Stimulated activated CD4-positive, alpha-beta T cell treated with anti-CD3 and anti-CD28 coated beads, Interleukin-4, amount 100 ng/mL, for 48 hours (primary cell): ENCODE measurements around the gene NTMT1.
A peak's percentile ranks its signal among the peaks of the same experiment; 100 is the strongest.
"Not testable (repeated sequence)": the region's sequence is repeated elsewhere in the genome, so short reads cannot be mapped to it uniquely, and the experiment has no call there.

Experiments used
- DNase-seq, 2 donors: peaks; one replicate each; pipeline ENCODE4 v3.0.0-alpha.2; 2020; ENCODE audit warnings: low read depth in 2 of 2

The NTMT1 gene, protein sequence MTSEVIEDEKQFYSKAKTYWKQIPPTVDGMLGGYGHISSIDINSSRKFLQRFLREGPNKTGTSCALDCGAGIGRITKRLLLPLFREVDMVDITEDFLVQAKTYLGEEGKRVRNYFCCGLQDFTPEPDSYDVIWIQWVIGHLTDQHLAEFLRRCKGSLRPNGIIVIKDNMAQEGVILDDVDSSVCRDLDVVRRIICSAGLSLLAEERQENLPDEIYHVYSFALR

DNA sequence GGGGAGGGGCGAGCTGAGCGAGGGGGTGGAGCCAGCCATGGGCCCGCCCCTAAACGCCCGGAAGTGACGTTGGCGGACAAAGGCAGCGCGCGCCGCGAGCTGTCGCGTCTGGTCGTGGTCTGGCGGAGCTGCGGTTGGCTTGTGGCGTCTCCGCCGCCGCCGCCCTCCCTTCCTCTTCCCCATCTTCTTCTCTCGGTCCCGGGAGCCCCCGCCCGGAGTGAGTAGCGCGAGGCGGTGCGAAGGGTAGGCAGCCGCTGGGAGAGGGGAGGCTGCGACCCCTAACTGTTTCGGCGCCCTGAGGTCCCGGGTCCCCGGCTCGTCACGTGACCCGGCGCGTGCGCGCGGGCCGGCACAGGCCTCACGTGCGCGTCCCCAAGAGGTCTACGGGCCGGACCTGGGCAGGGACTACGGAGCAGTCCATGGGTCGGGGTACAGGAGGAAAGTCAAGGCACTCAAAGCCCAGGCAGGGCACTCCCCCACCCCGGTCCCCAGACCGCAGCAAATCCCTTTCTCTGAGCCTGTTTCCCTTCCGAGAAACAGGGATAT lies at the start of gene NTMT1:
Gene NTMT1 (plus strand): TSS at position 85 of the 546 bp plus-strand sequence. CDS start 6,541 bp downstream, outside the sequence.
- peak; percentile 79 to 92 for DNase-seq

DNA sequence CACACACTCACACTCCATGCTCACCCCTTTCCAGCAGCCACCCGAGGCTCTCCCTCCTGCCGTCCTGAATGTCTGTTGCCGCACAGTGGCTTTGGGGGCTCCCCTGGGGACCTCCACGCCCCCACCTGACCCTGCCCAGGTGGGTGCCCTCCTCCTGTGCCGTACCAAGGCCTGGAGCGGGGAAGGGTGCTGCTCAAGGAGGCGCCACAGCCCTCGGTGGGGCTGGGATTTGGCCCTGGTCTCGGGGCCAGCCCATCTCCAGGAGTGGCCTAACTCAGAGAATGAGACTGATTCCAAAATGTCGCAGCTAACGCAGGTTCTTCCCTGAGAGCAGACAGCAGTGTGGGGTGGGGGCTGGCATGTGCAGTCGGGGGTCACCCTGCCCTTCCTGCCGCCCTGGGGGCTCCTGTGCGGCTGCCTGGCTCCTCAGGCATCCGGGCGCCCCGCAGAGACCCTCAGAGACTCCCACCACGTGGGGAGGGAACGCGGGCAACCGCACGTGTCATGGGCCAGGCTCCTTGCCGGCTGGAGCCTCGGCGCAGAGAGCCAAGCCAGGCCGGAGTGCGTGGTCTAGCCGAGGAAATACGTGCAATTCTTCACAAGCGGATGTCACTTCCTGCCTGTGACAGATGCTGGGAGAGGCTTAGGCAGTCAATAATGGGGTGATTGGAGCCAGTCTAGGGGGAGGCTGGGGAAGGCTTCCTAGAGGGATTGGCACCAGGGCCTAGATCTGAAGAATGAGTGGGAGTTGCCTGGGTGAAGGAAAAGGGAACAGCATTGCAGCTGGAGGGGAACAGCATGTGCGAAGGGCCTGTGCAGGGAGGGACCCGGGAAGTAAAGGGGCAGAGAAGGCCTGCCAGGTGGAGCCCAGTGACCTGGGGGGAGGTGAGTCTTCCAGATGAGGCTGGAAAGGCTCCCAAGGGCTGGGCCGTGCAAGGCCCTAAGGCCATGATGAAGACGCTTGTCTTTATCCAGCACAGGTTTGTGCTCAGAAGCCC lies 49.1 kb upstream of the NTMT1 start:
- no peak for DNase-seq

DNA sequence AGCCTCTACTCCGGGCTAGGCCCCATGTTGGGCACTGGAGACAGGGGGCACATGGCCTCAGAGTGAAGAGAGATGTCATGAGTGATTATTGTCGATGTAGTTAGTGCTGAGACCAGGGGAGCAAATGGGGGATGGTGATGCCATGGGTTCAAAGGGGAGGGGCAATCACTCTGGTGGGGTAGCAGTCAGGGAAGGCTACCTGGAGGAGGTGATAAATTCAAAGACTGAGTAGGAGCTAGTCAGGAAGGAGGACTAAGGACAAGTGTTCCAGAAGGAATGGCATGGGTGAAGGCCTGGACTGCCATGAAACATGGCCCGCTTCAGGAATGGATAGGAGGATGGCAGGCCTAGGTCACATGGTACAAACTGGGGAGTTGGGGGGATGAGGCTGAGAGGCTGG lies 46.7 kb upstream of the NTMT1 start:
- no peak for DNase-seq

DNA sequence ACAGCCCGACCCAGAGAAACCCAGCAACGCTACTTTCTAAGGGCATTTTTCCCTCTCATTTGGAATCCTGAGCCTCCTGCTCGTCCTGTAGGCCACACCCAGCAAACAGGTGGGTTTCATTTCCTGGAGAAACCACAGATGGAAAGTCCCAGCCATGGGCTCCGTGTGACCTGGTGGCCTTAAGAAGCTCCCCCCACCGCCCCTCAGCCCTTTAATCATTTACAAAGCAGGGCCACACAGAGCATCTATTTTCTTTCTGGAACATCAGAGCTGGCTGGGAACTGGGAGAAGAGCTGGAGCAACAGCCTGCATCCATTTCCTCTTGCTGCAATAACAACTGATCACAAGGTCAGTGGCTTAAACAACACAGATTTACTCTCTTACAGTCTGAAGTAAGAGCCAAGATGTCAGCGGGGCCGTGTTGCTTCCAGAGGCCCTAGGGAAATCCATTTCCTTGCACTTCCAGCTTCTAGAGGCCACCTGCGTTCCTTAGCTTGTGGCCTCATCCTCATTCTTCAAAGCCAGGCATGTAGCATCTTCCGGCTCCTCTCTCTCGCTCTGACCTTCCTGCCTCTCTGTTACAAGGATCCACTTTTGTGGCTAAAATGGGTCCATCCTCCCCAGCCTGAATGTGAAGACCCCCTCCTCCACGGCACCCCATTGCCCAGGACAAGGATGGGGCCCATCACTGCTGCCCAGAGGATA lies 45.6 kb upstream of the NTMT1 start:
- DNase-seq = no peak

DNA sequence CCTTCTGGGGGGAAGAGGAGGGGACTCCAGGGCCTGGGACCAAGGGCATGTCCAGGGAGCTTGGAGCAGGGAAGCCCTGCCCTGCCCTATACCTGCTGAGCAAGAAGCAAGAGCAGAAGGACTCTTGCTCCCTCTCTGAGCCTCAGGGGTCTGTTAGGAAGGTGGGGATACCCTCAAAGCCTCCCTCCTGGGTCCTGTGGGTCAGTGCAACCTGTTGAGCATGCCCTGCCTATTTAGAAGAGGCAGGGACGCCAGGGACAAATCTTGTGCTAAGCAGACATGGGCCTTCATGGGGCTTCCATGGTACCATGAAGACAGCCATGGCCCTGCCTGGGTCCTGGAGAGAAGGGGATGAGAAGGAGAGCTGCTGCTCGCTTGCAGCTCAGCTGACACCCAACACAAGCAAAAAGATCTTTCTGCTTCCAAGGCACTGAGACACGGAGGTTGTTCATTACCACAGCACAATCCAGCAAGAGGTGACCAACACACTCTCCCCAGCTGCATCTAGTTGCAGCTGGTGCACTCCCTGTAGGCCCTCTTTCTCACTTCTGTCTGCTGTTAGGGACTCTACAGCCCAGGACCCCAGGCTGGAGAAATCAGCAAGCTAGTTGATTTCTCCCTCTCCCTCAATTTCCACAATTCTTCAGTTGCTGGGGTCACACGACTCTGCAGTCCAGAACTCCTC lies 44.3 kb upstream of the NTMT1 start:
- no peak for DNase-seq

DNA sequence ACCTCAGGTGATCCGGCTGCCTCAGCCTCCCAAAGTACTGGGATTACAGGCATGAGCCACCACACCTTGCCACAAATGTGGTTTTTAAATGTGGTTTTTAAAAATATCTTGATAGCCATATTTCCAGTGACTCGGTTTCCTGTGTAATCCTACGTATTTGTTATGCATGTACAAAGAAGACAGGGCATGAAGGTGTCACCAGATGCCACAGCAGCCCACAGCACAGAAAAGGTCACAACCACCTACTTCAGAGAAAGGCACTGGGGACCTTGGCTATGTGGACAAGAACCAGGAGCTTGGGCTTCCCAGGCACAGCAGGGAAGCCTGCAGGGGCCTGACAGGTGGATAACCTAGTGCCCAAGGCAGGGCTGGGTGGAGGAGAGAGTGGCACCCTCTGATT lies 43.1 kb upstream of the NTMT1 start:
- no peak for DNase-seq

DNA sequence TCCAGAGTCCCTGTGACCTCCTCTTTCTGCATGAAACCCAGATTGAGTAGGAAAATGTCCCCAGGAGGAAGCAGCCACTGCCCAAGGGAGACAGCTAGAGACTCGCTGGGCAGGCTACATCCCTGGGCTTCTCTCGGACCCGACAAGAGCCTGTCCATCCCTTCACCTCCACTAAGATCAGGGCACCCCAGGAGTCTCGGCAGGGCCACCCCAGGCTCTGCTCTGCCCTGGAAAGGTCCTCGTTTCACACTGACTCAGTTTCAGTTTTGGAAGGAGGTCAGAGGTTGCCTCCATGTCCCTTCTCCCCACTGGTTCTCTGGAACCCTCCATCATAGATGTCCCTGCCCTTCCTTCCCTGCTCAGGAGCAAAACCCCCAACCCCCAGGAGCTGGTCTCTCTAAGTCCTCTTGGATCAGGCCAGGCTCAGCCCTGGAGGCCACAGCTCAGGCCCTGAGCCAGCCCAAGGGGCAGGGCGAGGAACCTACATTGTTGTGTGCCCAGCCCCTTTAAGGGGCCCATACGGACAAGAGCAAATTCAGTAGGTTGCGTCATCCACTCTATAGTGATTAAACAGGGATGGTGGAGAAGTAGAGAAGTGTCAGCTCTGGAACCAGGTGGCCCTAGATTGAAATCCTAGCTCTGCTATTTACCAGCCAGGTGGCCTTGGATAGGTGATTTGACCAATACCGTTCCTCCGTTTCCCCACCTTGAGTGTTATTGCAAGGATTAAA lies 42.5 kb upstream of the NTMT1 start:
- DNase-seq = no peak

DNA sequence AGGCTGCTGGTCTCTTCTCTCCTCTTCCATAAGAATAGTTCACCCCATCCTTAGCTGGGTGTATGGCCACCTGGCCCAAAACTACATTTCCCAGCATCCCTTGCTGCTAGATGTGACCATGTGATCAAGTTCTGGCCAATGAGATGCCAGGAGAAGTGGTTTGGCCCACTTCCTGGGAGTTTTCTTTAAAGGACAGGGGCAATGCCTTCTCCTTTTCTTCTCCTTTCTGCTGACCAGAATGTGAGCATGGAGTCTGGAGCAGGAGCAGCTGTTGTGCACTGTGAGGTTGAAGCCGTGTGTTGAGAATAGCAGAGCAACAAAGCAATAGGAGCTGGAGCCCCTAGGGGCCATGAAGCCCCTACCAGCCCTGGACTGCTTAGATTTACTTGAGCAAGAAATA lies 41.8 kb upstream of the NTMT1 start:
- peak; percentile 36 to 49 for DNase-seq

DNA sequence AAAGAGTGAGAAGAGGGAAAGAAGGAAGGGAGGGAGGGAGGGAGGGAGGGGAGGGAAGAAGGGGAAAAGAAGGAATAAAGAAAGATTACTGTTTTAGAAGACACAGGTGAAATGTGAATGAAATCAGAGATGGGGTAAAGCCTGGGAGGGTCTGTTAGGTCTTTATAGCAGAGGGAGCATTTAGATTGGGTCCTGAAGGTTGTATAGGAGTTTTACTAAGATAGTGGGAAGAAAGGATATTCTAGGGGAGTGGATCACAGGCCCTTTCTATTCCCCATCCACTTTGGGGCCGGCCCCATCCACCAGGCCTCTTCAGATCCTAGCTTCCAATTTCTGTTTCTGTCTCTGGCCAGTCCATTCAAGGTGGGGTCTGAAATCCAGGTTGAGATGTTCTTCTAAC lies 40.6 kb upstream of the NTMT1 start:
- DNase-seq = no peak

DNA sequence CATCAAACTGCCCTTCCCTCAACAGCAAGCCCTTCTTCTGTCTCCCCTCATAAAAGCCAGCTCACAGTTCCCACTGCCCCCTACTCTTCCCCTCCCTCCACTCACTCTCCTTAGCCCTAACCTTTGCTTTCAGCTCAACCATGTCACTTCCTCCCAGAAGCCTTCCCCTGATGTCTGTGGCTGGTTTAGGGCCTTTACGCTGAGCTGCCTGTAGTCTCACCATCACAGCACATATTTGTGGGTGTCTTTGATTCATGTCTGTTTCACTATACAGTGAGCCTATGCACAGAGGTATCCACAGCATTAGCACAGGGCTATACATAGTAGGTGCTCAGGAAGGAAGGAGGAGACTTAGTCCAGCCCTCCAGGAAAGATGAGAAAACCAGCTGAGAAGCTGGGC lies 39.7 kb upstream of the NTMT1 start:
- DNase-seq = no peak

DNA sequence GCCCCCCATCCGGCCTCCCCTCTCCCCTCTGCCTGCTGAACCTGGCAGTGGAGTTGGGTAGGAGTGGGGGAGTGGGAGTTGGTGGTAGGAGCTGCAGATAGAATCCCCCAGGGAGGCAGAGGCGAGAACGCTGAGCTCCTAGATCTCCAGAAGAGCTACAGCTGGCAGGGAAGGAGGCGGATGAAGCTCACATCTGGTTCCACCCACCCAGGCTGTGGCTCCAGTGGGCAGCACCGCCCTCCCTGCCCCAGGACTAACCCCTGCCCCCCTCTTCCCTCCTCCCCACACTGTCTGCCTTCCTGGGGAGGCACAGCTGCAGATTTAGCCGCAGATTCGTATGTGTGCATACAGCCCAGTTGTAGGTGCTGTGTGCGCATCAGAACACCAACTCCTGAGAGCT lies 39.3 kb upstream of the NTMT1 start:
- DNase-seq = no peak

DNA sequence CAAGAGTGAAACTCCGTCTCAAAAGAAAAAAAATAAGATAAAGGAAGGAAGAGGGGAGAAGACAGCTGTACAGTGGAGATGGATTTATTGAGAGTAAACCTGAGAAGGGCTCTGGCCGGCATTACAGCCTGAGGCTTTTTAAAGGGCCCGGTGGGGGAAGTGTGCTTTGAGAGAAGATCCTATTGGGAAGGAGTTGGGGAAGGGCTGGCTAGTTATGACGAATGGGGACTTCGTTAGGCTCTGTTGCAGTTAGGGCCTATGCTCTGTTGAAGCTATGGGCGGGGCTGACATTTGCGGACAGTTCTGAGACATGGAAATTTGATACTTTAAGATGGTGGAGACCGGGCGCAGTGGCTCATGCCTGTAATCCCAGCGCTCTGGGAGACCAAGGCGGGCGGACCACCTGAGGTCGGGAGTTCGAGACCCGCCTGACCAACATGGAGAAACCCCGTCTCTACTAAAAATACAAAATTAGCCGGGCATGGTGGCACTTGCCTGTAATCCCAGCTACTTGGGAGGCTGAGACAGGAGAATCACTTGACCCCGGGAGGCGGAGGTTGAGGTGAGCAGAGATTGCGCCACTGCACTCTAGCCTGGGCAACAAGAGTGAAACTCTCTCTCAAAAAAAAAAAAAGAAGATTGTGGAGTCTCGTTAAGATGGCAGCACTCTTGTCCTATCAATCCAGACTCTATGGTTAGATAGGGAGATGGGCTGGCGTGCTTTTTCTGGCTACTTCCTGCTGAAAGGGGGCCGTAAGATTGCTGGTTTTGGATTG lies 38.3 kb upstream of the NTMT1 start:
- DNase-seq = no peak

DNA sequence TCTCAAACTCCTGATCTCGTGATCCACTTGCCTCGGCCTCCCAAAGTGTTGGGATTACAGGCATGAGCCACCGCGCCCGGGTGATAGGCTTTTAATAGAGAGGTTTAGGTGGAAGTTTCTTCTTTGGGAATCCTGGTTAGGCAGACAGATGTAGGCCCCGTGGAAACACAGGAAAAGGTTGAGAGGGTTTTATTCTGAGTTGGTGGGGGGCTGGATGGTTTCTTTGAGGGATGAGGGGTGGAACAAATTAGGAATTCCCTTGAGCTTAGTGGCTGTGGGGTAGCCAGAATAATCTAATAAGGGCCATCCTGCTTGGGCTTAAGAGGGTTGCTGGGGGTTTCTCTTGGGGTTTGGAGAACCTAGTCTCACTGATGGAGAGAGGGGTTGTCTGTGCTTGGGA lies 35.5 kb upstream of the NTMT1 start:
- DNase-seq = no peak

DNA sequence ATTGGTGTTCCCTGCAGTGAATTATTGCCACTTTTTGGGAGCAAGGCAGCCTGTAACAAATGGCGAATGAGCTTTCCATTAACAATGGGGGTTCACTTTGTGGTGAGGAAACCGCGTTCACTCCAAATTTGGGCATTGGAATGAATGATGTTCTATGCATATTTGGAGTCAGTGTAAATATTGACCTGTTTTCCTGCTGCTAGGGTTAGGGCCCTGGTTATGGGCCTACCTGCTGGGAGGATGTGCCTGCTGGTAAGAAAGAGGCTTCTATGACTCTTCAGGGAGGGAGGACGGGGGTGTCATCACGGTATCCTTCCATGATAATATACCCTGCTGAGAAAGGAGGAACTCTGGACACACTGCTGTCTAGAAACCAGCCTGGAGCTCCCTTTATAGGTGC lies 34.0 kb upstream of the NTMT1 start:
- DNase-seq = no peak

DNA sequence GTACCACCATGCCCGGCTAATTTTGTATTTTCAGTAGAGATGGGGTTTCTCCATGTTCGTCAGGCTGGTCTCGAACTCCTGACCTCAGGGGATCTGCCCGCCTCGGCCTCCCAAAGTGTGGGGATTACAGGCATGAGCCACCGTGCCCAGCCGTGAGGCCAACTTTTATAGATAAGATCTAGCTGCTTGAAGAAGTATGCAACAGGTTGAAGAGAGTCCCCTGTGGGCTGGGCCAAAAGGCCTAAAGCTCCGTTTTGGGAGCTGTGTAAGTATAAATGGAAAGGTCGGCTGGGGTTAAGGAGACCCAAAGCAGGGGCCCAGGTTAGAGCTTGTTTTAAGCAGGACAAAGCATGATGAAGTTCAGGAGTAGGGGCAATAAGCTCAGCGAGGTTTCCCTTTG lies 33.2 kb upstream of the NTMT1 start:
- not testable (repeated sequence) for DNase-seq

DNA sequence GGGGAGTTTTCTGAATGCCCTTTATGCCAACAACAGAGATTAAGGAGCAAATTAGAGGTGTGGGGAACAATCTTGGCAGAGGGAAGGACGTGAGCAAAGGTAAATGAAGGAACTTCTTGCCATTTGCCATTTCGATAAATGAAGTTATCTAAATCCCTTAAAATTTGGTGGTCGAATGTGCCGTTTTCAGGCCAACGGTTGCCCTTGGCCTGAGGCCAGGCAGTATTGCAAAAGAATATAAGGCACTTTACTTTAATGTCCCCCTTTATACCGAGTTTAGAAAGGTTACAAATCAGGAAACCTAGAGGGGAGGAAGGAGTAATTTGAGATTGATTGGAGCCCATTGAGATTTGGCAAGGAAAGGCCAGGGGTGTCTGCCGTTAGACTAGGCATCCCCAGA lies 31.3 kb upstream of the NTMT1 start:
- DNase-seq = no peak

DNA sequence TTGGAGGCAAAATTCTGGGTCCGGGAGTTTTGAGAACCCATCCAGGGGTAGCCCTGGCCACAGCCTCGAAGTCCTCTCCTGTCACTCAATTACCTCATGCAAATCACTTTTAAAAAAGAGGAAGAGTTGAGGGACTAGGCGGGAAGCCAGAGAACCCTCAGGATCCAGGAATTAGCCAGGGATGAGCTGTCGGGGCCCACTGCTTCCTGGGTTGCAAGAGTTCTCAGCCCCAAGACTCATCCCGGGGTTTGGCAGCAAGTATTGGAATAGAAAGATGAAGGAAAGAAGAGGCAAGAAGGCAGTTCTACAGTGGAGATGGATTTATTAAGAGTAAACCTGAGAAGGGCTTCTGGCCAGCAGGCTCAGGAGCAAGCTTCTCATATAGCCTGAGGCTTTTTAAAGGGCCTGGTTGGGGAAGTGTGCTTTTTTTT lies 30.6 kb upstream of the NTMT1 start:
- DNase-seq = no peak

DNA sequence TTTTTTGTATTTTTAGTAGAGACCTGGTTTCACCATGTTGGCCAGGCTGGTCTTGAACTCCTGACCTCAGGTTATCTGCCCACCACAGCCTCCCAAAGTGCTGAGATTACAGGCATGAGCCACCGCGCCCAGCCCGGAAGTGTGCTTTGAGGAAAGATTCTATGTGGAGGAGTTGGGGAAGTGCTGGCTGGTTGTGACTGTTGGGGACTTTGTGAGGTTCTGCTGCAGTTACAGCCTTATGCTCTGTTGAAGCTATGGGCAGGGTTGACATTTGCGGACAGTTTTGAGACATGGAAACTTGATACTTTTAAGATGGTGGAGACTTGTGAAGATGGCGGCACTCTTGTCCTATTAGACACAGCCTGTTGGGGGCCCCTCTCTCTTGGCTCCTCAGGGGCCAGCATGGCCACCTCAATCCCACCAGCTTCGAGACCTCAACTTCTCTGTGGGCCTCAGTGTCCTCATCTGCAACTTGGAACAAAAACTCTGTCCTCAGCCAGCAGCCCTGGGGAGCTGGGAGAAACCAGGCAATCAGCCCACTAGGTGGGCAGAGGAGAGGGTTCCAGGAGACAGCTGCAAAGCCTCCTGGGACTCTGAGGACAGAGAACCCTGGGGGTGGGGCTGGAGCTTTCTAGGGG lies 29.9 kb upstream of the NTMT1 start:
- DNase-seq = no peak

DNA sequence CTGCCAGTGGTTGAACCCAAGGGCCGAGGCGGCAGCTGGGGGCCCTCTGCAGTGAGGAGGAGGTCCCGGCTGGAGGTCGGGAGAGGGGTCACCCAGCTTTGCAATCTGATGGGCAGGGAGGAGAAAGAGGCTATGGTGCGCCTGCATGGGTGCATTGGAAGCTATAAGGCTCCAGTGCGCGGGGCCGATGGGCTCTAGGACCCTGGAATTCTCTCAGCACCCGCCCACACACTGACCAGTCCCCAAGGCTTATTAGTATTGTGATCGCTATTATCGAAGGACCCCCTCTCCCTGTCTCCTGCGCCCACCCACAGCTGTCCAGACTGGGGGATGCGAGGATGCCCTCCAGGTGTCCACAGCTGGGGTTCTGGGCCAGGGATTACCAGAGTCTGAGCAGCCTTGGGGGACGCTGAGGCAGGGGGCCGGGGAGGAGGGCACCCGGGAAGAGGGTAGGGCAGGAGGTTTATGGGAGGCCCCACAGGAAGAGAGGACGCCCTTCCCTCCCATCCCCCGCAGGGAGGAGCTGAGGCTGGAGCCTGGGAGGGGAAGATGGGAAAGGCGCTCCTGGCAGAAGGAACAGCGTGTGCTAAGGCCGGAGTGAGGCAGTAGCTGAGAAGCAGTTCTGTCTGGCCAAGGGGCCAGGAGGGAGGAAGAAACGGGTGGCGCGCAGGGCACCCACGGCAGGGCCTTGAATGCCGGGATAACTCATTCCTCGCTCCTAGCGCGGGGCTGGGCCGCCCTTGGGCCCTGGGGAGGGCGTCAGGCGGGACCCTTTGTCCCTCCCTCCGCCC lies 29.2 kb upstream of the NTMT1 start:
- no peak for DNase-seq
